GM12891 (cell line): ENCODE data around the gene SLX1A.

ENCODE experiments used
- PAX5 ChIP-seq: IDR thresholded peaks from 2 replicates; pipeline ENCODE4 v1.6.1; 2011; ENCODE audit warnings: low read length, moderate library complexity, mild to moderate bottlenecking; ENCODE audit not compliant: insufficient read depth, severe bottlenecking
- POLR2A ChIP-seq: IDR thresholded peaks from 2 replicates; pipeline ENCODE4 v1.6.1; 2011; ENCODE audit warnings: low read depth, low read length, control low read depth
- POLR2AphosphoS5 ChIP-seq: IDR thresholded peaks from 2 replicates; pipeline ENCODE4 v1.6.1; 2011; ENCODE audit warnings: low read depth, low read length, control low read depth
- POU2F2 ChIP-seq: IDR thresholded peaks from 2 replicates; pipeline ENCODE4 v1.6.1; 2011; ENCODE audit warnings: low read depth, mild to moderate bottlenecking, control low read depth, low read length, moderate library complexity
- TAF1 ChIP-seq: IDR thresholded peaks from 2 replicates; pipeline ENCODE4 v1.6.1; 2011; ENCODE audit warnings: low read depth, low read length, control low read depth

DNA sequence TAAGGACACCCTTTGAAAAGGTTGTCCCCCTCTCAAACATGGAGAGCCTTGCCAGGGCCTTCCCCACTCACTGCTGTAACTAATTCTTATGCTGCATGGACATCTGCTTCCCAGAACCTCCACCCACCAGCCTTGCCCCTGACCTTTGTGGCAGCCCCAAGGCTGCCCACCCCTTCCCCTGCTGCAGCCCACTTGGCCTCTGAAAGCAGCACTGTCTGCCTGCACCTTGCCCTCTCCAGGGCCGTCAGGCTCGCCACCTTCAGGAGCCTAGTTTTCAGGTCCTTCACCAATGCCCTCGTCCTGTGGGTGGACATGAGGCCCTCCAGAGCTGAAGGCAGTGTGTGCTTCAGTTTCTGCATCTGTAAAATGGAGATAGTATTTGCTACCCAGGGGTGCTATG lies 12.9 kb upstream of the SLX1A start:
- TF ChIP-seq TAF1 (no peak), POLR2A (no peak), POLR2AphosphoS5 (no peak), POU2F2 (no peak), PAX5 (no peak)
